Metanephros (tissue), 2 donors: Measurements from ENCODE around the gene LDLRAD4. TPM values are rescaled to one million over a fixed set of nuclear protein-coding genes. Genes with fewer than 3 reads are reported as not detected.

Experiments used
- small RNA-seq: library from RNA; depleted of rRNA; stranded (forward); fragments of <200 nt; gene quantifications from one replicate; pipeline ENCODE3, GENCODE V24; 2014; ENCODE audit warnings: low replicate concordance
- total RNA-seq: library from RNA; depleted of rRNA; stranded (reverse); fragments of >200 nt; gene quantifications from one replicate; pipeline ENCODE4 v1.2.3, GENCODE V29; 2014

Gene LDLRAD4
- 43.7 TPM for total RNA-seq

DNA sequence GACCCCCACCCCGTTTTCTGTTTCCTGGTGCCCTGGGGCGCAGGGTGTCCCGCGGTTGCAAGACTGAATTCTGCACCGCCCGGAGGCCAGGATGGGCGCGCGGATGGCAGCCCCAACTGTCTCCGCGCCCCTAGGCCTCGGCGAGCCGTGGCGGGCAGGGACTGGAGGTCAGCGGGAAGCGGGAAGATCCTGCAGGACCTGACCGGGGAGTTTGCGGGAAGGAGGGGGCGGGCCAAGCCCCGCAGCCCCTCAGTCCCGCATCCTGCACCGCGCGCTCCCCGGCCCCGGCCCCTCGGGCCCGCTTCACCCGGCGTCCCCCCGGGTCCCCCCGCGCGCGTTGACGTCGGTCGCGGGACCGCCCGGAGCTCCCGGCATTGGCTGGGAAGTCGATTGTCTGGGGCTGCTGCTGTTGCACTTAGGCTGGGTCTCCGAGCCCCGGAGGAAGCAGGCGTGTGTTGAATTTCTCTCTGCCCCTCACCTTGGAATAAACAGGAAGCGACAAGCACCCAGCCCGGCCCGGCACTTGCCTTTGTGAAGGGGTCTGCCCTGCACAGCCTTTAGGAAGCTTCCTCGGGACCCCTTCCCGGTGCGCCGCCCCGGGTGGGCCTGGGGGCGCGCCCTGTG, at the start of gene LDLRAD4:
Gene LDLRAD4, plus strand, starts transcription at position 393 of the 624 bp plus-strand sequence.

Small RNA genes lying within 50 kb of the gene (small RNA-seq; reads per million reads assigned to genes)
- gene MIR4526 (not detected), gene MIR5190 (not detected)

Other genes with a start within 250 kb of the LDLRAD4 start
- 37.0 TPM for gene CEP192, start 227.4 kb upstream of the LDLRAD4 start, total RNA-seq